ENCODE measurements around the gene C16orf46.

The C16orf46 gene

GRCh38 chr16:81073560-81074330 is 3.3 kb downstream of the C16orf46 start:
- DNase-seq, result no peak

- no peak for DNase-seq
Measured at GRCh38 chr16:81071805-81072204, 5.2 kb downstream of the C16orf46 start.

- DNase-seq, result no peak
Measured at GRCh38 chr16:81070979-81071378, 6.1 kb downstream of the C16orf46 start.

GRCh38 chr16:81069063-81069462 is 8.0 kb downstream of the C16orf46 start:
- DNase-seq, result no peak

- no peak for DNase-seq
Measured at GRCh38 chr16:81067166-81067565, 9.9 kb downstream of the C16orf46 start.

- no peak for DNase-seq
Measured at GRCh38 chr16:81066681-81067080, 10.4 kb downstream of the C16orf46 start.

GRCh38 chr16:81061871-81062608 is 15.0 kb downstream of the C16orf46 start:
- DNase-seq, result no peak

GRCh38 chr16:81061307-81061640 is 15.8 kb downstream of the C16orf46 start:
- DNase-seq, result no peak

GRCh38 chr16:81060576-81061306 is 16.3 kb downstream of the C16orf46 start:
- no peak for DNase-seq

- no peak for DNase-seq
Measured at GRCh38 chr16:81053761-81054160, 23.3 kb downstream of the C16orf46 start.

- DNase-seq, result no peak
Measured at GRCh38 chr16:81042821-81043220, 34.2 kb downstream of the C16orf46 start.

- DNase-seq, result no peak
Measured at GRCh38 chr16:81041696-81042095, 35.3 kb downstream of the C16orf46 start.

- no peak for DNase-seq
Measured at GRCh38 chr16:81040842-81041241, 36.2 kb downstream of the C16orf46 start.

- no peak for DNase-seq
Measured at GRCh38 chr16:81040131-81040530, 36.9 kb downstream of the C16orf46 start.

- DNase-seq, result peak in 1 of 2 experiments; percentile 4
Measured at GRCh38 chr16:81036751-81037350, 40.2 kb downstream of the C16orf46 start.

GRCh38 chr16:81035975-81036750 is 40.9 kb downstream of the C16orf46 start:
- peak in 1 of 2 experiments; percentile 59 for DNase-seq

GRCh38 chr16:81035398-81035974 is 41.6 kb downstream of the C16orf46 start, which contains the start of gene ATMIN:
Gene ATMIN (plus strand): TSS chr16:81035842. CDS start chr16:81035871, 29 bp downstream.
- peak; percentile 47 to 88 for DNase-seq

- DNase-seq, result no peak
Measured at GRCh38 chr16:81029930-81030604, 47.0 kb downstream of the C16orf46 start.

GRCh38 chr16:81026429-81026828 is 50.6 kb downstream of the C16orf46 start:
- DNase-seq, result no peak

GRCh38 chr16:81018496-81018895 is 58.5 kb downstream of the C16orf46 start:
- no peak for DNase-seq

- DNase-seq, result no peak
Measured at GRCh38 chr16:81014672-81015071, 62.4 kb downstream of the C16orf46 start.

All from NCI-H526 (cell line).